ENCODE data around the gene CRACR2A. TPM values are rescaled to one million over a fixed set of nuclear protein-coding genes. Genes with fewer than 3 reads are reported as not detected.

Gene CRACR2A
- polyA plus RNA-seq, 1 donor from 2014 or later, result 2.1 TPM

DNA sequence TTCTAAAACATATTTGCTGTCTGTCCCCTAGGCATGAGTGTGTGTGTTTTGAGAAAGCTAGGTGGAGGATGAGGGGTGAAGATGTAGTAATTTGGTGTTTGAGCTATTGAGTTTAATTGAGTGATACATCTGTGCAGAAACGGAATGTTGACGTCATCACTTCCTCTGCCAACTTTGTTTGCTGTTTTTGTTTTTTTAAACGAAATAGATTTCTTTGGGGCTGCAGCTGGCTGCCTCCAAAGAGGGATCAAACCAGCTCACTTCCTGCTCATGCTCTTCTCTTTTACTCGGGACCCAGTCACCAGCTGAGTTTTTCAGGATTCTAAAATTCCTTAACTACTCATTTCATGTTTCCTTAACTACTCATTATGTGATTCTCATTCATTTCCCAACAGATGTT is 19.5 kb upstream of the CRACR2A start:
- no peaks in the 10 kb centered on the region for H3F3A ChIP-seq (ENCODE audit: insufficient read depth, low read length, poor library complexity, severe bottlenecking)
- H4K20me1 ChIP-seq (ENCODE audit: insufficient read depth), result no peaks in the 10 kb centered on the region
- no peak overlapping the region for H3K4me3 ChIP-seq (ENCODE audit: low read length)
- H3K27me3 ChIP-seq (ENCODE audit: insufficient read depth, low read depth, low read length), result no peaks in the 10 kb centered on the region
- no peaks in the 10 kb centered on the region for H3K9me3 ChIP-seq (ENCODE audit: low read length)
- H2AFZ ChIP-seq (ENCODE audit: low read depth, low read length), result no peak overlapping the region
- no peak overlapping the region for H3K9ac ChIP-seq (ENCODE audit: low read length)
- no peak for TF ChIP-seq SMC3 (conservative IDR thresholded peaks at IDR 0.05; ENCODE audit: poor library complexity)
- H3K9me2 ChIP-seq (ENCODE audit: insufficient read depth, low read length), result no peaks in the 10 kb centered on the region
- H3K4me2 ChIP-seq (ENCODE audit: low read length), result no peak overlapping the region
- no peak overlapping the region for H3K27ac ChIP-seq (ENCODE audit: low read length)
- no peaks in the 10 kb centered on the region for H3K79me2 ChIP-seq (replicated peaks; ENCODE audit: insufficient read depth, low read length)
- no peaks in the 10 kb centered on the region for H3K36me3 ChIP-seq (ENCODE audit: insufficient read depth, low read length)

DNA sequence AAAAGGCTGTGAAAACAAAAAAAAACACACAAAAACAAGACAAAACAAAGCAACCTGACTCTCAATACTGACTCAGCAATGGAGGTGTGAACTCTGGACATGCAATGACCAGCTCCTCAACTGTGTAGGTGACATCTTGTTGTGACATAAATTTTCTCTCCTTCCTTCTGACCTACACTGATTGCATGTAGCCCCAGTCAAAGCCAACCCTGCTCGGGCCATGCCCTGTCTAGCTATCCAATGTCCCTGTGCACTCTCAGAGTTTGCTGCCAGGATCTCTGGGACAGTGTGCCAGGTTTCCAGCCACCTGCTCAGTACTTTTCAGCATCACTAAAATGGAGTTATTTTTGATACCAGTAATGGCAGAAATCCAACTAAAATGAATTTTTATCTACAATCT is 18.9 kb upstream of the CRACR2A start:
- no peak overlapping the region for H3K4me2 ChIP-seq (ENCODE audit: low read length)
- no peak overlapping the region for H3K9ac ChIP-seq (ENCODE audit: low read length)
- H2AFZ ChIP-seq (ENCODE audit: low read depth, low read length), result no peak overlapping the region
- no peaks in the 10 kb centered on the region for H3K27me3 ChIP-seq (ENCODE audit: insufficient read depth, low read depth, low read length)
- no peaks in the 10 kb centered on the region for H3F3A ChIP-seq (ENCODE audit: insufficient read depth, low read length, poor library complexity, severe bottlenecking)
- no peak overlapping the region for H3K27ac ChIP-seq (ENCODE audit: low read length)
- H3K4me3 ChIP-seq (ENCODE audit: low read length), result no peak overlapping the region
- no peaks in the 10 kb centered on the region for H3K36me3 ChIP-seq (ENCODE audit: insufficient read depth, low read length)
- no peaks in the 10 kb centered on the region for H3K9me2 ChIP-seq (ENCODE audit: insufficient read depth, low read length)
- H4K20me1 ChIP-seq (ENCODE audit: insufficient read depth), result no peaks in the 10 kb centered on the region
- no peak for TF ChIP-seq SMC3 (conservative IDR thresholded peaks at IDR 0.05; ENCODE audit: poor library complexity)
- no peak for TF ChIP-seq MXI1 (conservative IDR thresholded peaks at IDR 0.05; ENCODE audit: poor library complexity, severe bottlenecking)
- TF ChIP-seq EP300 (conservative IDR thresholded peaks at IDR 0.05; ENCODE audit: poor library complexity, severe bottlenecking), result no peak
- no peak for TF ChIP-seq TAF1 (IDR thresholded peaks at IDR 0.05; ENCODE audit: low read depth)
- no peak for TF ChIP-seq EZH2 (IDR thresholded peaks at IDR 0.05; ENCODE audit: borderline replicate concordance, insufficient read depth, low read length, poor library complexity, severe bottlenecking)
- TF ChIP-seq, protein P1, sequence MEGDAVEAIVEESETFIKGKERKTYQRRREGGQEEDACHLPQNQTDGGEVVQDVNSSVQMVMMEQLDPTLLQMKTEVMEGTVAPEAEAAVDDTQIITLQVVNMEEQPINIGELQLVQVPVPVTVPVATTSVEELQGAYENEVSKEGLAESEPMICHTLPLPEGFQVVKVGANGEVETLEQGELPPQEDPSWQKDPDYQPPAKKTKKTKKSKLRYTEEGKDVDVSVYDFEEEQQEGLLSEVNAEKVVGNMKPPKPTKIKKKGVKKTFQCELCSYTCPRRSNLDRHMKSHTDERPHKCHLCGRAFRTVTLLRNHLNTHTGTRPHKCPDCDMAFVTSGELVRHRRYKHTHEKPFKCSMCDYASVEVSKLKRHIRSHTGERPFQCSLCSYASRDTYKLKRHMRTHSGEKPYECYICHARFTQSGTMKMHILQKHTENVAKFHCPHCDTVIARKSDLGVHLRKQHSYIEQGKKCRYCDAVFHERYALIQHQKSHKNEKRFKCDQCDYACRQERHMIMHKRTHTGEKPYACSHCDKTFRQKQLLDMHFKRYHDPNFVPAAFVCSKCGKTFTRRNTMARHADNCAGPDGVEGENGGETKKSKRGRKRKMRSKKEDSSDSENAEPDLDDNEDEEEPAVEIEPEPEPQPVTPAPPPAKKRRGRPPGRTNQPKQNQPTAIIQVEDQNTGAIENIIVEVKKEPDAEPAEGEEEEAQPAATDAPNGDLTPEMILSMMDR (IDR thresholded peaks at IDR 0.05; ENCODE audit: poor library complexity, severe bottlenecking), result no peak
- TF ChIP-seq POLR2AphosphoS5 (IDR thresholded peaks at IDR 0.05), result no peak
- TF ChIP-seq RAD21 (conservative IDR thresholded peaks at IDR 0.05), result no peak
- TF ChIP-seq, protein P2, sequence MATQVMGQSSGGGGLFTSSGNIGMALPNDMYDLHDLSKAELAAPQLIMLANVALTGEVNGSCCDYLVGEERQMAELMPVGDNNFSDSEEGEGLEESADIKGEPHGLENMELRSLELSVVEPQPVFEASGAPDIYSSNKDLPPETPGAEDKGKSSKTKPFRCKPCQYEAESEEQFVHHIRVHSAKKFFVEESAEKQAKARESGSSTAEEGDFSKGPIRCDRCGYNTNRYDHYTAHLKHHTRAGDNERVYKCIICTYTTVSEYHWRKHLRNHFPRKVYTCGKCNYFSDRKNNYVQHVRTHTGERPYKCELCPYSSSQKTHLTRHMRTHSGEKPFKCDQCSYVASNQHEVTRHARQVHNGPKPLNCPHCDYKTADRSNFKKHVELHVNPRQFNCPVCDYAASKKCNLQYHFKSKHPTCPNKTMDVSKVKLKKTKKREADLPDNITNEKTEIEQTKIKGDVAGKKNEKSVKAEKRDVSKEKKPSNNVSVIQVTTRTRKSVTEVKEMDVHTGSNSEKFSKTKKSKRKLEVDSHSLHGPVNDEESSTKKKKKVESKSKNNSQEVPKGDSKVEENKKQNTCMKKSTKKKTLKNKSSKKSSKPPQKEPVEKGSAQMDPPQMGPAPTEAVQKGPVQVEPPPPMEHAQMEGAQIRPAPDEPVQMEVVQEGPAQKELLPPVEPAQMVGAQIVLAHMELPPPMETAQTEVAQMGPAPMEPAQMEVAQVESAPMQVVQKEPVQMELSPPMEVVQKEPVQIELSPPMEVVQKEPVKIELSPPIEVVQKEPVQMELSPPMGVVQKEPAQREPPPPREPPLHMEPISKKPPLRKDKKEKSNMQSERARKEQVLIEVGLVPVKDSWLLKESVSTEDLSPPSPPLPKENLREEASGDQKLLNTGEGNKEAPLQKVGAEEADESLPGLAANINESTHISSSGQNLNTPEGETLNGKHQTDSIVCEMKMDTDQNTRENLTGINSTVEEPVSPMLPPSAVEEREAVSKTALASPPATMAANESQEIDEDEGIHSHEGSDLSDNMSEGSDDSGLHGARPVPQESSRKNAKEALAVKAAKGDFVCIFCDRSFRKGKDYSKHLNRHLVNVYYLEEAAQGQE (IDR thresholded peaks at IDR 0.05; ENCODE audit: borderline replicate concordance), result no peak
- no peaks in the 10 kb centered on the region for H3K79me2 ChIP-seq (replicated peaks; ENCODE audit: insufficient read depth, low read length)
- no peaks in the 10 kb centered on the region for H3K9me3 ChIP-seq (ENCODE audit: low read length)

GRCh38 chr12:3770891-3771290 is 18.0 kb upstream of the CRACR2A start:
- no peak overlapping the region for H3K4me3 ChIP-seq (ENCODE audit: low read length)
- H2AFZ ChIP-seq (ENCODE audit: low read depth, low read length), result no peak overlapping the region
- H3K9ac ChIP-seq (ENCODE audit: low read length), result no peak overlapping the region
- no peaks in the 10 kb centered on the region for H3K9me3 ChIP-seq (ENCODE audit: low read length)
- no peak overlapping the region for H3K27ac ChIP-seq (ENCODE audit: low read length)
- no peaks in the 10 kb centered on the region for H3F3A ChIP-seq (ENCODE audit: insufficient read depth, low read length, poor library complexity, severe bottlenecking)
- H4K20me1 ChIP-seq (ENCODE audit: insufficient read depth), result no peaks in the 10 kb centered on the region
- no peak overlapping the region for H3K4me2 ChIP-seq (ENCODE audit: low read length)
- H3K9me2 ChIP-seq (ENCODE audit: insufficient read depth, low read length), result no peaks in the 10 kb centered on the region
- no peaks in the 10 kb centered on the region for H3K27me3 ChIP-seq (ENCODE audit: insufficient read depth, low read depth, low read length)
- no peaks in the 10 kb centered on the region for H3K79me2 ChIP-seq (replicated peaks; ENCODE audit: insufficient read depth, low read length)
- no peaks in the 10 kb centered on the region for H3K36me3 ChIP-seq (ENCODE audit: insufficient read depth, low read length)
- TF ChIP-seq POLR2AphosphoS5 (IDR thresholded peaks at IDR 0.05), result no peak
- TF ChIP-seq TAF1 (IDR thresholded peaks at IDR 0.05; ENCODE audit: low read depth), result no peak
- TF ChIP-seq SMC3 (conservative IDR thresholded peaks at IDR 0.05; ENCODE audit: poor library complexity), result no peak

Measured in neural cell (in vitro differentiated cells).